Activated CD4-positive, alpha-beta memory T cell treated with anti-CD3 and anti-CD28 coated beads, Interleukin-2, amount 10 ng/mL, durations not matched to agents 7 days and 5 days (primary cell): ENCODE measurements around the gene FGFRL1. TPM values are rescaled to one million over a fixed set of nuclear protein-coding genes. Genes with fewer than 3 reads are reported as not detected.

Source experiments
- CTCF ChIA-PET: fragments of 350-600 bp; sonication (Branson Sonifier 250); formaldehyde crosslinking; loops from one replicate; lab custom pipeline; 2021; ENCODE audit warnings: antibody characterized with exemption, inconsistent platforms; lab: Charles Lee
- POLR2A ChIA-PET: fragments of 350-600 bp; sonication (Branson Sonifier 250); formaldehyde crosslinking; loops from one replicate; lab custom pipeline; 2021; ENCODE audit warnings: antibody characterized with exemption; lab: Charles Lee
- DNase-seq: peaks from one replicate; pipeline ENCODE4 v3.0.0-alpha.2; 2020
- H3K27ac Mint-ChIP-seq: one replicate; pipeline ENCODE4 v1.8.0; 2021; ENCODE audit warnings: mild to moderate bottlenecking, mixed read lengths
- H3K27me3 Mint-ChIP-seq: one replicate; pipeline ENCODE4 v1.8.0; 2021; ENCODE audit warnings: mixed read lengths
- H3K36me3 Mint-ChIP-seq: one replicate; pipeline ENCODE4 v1.8.0; 2021; ENCODE audit warnings: low read depth, mixed read lengths
- H3K4me1 Mint-ChIP-seq: one replicate; pipeline ENCODE4 v1.8.0; 2021; ENCODE audit warnings: mixed read lengths
- H3K4me3 Mint-ChIP-seq: one replicate; pipeline ENCODE4 v1.8.0; 2021; ENCODE audit warnings: mild to moderate bottlenecking, mixed read lengths
- H3K9me3 Mint-ChIP-seq: one replicate; pipeline ENCODE4 v1.8.0; 2021; ENCODE audit warnings: mixed read lengths
- total RNA-seq, 2 experiments: library from RNA; stranded (reverse); gene quantifications; one replicate each; pipeline ENCODE4 v1.2.3, GENCODE V29; 2021

Gene FGFRL1
- total RNA-seq, 2 experiments from 2014 or later, result 7.1 to 8.9 TPM

DNA sequence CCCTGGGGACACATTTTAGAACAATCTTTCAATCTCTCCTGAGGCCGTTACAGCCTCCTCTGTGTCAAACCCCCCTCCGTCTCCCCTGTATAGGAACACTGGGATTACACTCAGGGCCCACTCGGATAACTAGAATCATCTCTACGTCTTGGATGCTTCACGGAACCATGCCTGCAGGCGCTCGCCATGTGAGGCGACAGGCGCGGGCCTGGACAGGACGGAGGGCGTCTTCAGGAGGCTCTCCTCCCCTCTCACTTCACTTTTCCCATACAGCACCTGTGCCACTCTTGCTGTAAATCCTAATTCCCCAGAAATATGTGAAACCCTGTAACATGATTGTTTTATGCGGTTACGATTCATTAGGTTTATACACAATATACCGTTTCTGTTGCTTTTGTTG, 28.6 kb upstream of the FGFRL1 start:
- H3K9me3 Mint-ChIP-seq, result no peaks in the 10 kb centered on the region
- CTCF ChIA-PET, result no interaction called here
- no peaks in the 10 kb centered on the region for H3K27me3 Mint-ChIP-seq
- DNase-seq, result no peak
- no peak overlapping the region for H3K27ac Mint-ChIP-seq
- H3K4me1 Mint-ChIP-seq, result peaks cover 24% of the 10 kb centered on the region
- H3K4me3 Mint-ChIP-seq, result no peak overlapping the region
- H3K36me3 Mint-ChIP-seq, result no peaks in the 10 kb centered on the region
- POLR2A ChIA-PET, result interaction anchor here (1.3 kb wide), 1 partner anchor 20 kb away, joined by 3 read pairs; no protein-coding TSS in a partner anchor

DNA sequence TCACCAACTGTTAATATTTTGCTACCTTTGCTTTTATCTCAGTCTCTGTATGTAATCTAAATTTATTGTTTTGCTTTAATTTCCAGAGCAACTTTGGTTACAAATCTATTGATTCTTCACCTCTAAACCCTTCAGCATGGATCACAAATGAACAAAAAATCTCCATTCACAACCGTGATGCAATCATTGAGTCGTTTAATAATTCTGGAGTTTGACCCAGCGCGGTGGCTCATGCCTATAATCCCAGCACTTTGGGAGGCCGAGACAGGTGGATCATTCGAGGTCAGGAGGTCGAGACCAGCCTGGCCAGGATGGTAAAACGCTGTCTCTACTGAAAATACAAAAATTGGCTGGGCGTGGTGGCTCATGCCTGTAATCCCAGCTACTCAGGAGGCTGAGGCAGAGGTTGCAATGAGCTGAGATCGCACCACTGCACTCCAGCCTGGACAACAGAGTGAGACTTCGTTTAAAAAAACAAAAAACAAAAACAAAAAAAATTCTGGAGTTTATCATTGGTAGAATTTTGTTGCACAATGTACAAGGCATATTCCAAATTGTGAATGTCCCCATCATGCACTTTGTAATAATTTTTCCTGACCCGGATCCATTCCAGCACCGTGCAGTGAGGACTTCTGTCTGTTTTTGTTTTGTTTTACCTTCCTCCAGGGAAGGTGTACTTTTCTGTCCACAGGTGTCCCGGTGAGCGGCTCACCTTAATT, 26.9 kb upstream of the FGFRL1 start:
- no peaks in the 10 kb centered on the region for H3K27me3 Mint-ChIP-seq
- no peaks in the 10 kb centered on the region for H3K9me3 Mint-ChIP-seq
- peaks cover 28% of the 10 kb centered on the region for H3K4me1 Mint-ChIP-seq
- no peaks in the 10 kb centered on the region for H3K36me3 Mint-ChIP-seq
- CTCF ChIA-PET, result no interaction called here
- no peak for DNase-seq
- H3K4me3 Mint-ChIP-seq, result no peak overlapping the region
- H3K27ac Mint-ChIP-seq, result no peak overlapping the region
- POLR2A ChIA-PET, result interaction anchor here (1.4 kb wide), 1 partner anchor 26 kb away, joined by 3 read pairs; no protein-coding TSS in a partner anchor

DNA sequence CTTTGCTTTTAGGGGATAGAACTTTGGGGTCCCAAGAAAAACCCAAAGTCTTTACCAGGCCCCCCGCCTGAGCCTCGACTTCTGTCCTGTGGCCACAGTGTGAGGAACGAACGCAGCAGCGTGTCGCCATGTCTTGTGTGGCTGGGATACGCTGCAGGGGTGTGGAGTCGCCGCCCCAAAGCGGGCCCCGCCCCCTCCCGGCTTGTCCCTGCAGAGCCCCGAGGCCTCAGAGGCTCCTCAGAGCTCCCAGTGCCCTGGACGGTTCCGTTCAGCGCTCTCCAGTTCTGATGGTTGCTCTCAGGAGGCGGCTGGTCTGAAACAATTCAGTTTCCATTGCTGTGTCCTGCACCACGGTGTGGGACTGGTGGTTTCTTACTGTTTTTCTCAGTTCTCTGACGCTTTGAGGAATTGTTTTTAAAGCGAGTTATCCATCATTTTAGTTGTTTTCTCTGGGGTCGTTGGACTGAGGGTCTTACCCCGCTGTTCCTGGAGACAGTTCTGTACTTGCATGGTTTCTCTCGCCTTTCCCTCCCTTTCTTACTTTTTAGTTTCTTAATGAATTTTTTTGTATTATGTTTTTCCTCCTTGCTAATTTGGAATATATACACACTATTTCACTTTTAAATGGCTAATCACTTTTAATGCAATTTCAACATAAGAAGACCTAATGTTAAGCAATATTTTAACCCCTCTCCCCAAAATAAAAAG, 26.1 kb upstream of the FGFRL1 start:
- Mint-ChIP-seq H3K9me3 (no peaks in the 10 kb centered on the region), H3K27me3 (no peaks in the 10 kb centered on the region), H3K36me3 (no peaks in the 10 kb centered on the region), H3K4me3 (no peak overlapping the region), H3K27ac (no peak overlapping the region), H3K4me1 (peaks cover 28% of the 10 kb centered on the region)
- ChIA-PET CTCF (no interaction called here), POLR2A (no interaction called here)
- DNase-seq, result peak; percentile 67

DNA sequence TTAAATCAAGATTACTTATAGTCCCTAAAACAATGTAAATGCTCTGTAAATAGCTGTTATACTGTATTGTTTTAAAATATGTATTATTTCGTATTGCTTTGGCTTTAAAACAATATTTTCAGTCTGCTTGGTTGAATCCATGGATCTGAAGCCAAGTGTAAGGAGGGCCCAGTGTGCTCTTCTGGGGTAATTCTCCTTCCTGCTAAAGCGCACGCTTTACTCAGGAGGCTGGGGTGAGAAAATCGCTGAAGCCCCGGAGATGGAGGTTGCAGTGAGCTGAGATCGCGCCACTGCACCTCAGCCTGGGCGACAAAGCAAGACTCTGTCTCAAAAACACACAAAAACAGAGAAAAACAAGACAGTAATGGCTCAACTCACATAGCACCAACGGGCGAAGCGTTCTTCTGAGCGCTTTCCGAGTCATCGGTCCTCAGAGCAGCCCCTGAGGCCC, 25.0 kb upstream of the FGFRL1 start:
- no peaks in the 10 kb centered on the region for H3K27me3 Mint-ChIP-seq
- ChIA-PET POLR2A (interaction anchor here (1.2 to 1.9 kb wide), 3 partner anchors 24 to 205 kb away, joined by 4 to 14 read pairs (median 10); partner anchors contain the start of genes FGFRL1, GAK and TMEM175), CTCF (interaction anchor here (0.9 to 1.8 kb wide), 7 partner anchors 19 to 245 kb away, joined by 3 to 18 read pairs (median 4); partner anchors contain the start of genes GAK and TMEM175)

DNA sequence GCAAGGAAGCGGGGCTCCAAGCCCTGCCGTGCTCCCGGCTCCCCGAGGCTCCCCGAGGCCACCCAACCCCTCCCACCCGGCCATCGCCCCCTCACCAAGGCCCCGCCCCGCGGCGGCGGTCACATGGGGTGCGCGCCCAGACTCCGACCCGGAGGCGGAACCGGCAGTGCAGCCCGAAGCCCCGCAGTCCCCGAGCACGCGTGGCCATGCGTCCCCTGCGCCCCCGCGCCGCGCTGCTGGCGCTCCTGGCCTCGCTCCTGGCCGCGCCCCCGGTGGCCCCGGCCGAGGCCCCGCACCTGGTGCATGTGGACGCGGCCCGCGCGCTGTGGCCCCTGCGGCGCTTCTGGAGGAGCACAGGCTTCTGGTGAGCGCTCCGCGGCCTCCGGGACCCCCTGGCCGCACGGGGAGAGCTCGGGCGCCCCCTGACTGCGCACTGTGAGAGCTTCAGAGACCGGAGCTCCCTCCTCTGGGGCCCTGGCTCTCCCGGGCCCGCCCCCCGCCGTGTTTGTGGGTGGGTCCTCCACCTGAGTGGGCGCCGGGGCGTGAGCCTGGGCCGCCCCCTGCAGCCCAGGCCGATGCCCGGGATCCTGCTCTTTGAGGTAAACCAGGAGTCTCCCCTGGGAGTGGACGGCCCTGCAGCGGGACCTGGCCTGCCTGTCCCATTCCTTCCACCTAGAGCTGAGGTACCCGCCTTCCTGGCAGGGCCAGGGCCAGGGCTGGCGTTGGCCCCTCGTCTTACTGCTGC, 24.4 kb upstream of the FGFRL1 start, which contains the start of gene IDUA:
TSS of gene IDUA (plus strand) at position 166 of the 745 bp plus-strand sequence. CDS start at position 207, 41 bp downstream.
- Mint-ChIP-seq H3K36me3 (no peaks in the 10 kb centered on the region), H3K9me3 (no peaks in the 10 kb centered on the region), H3K4me1 (peaks cover 28% of the 10 kb centered on the region), H3K27ac (peak within 1 kb of the TSS; percentile 62), H3K27me3 (no peaks in the 10 kb centered on the region), H3K4me3 (peak within 1 kb of the TSS; percentile 83)
- ChIA-PET POLR2A (interaction anchor here (0.7 to 1.9 kb wide), 4 partner anchors 23 to 205 kb away, joined by 3 to 14 read pairs (median 7); partner anchors contain the start of genes FGFRL1, GAK and TMEM175), CTCF (interaction anchor here (0.5 to 1.8 kb wide), 10 partner anchors 19 to 742 kb away, joined by 3 to 18 read pairs (median 4); partner anchors contain the start of genes GAK and TMEM175)
- DNase-seq, result peak; percentile 87

More for the DNA sequence above, 25.0 kb upstream of the FGFRL1 start:
- no peak for DNase-seq
- Mint-ChIP-seq H3K36me3 (no peaks in the 10 kb centered on the region), H3K4me3 (peak overlapping the region; percentile 83), H3K9me3 (no peaks in the 10 kb centered on the region), H3K27ac (peak overlapping the region; percentile 62), H3K4me1 (peaks cover 28% of the 10 kb centered on the region)

DNA sequence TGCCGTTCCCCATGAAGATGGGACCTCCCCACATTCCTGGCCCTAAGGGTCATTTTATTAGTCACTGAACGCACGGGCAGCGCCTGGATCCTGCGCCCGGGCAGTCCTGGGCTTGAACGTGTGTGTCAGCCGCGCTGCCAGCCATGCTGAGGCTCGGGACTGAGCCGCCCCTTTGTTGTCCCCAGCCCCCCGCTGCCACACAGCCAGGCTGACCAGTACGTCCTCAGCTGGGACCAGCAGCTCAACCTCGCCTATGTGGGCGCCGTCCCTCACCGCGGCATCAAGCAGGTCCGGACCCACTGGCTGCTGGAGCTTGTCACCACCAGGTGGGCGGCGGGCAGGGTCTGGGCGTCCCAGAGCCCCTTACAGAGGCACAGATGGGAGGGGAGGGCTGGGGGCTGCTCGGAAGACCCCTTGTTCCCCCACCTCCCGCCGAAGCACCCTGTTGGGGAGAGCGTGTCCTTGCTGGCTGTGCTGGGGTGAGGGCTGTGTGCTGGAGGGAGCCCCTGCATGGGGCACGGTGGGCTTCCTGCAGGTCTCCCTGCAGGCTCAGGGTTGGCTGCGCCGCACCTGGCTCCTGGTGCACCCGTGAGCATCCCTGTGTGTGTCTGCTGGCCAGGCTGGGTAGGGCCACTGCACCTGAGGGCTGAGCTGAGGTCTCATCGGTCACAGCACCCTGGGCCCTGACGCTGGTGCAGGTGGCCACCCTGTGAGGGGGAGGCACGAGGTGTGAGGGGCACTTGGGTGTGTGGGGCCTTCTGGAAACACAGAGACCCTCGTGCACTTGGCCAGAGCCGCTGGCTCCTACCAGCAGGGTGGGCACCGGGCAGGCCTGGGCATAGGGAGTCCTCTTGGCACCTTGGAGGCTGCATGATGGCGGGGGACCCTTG, 23.6 kb upstream of the FGFRL1 start:
- ChIA-PET CTCF (interaction anchor here (0.5 to 1.8 kb wide), 10 partner anchors 18 to 743 kb away, joined by 3 to 18 read pairs (median 4); partner anchors contain the start of genes GAK and TMEM175), POLR2A (interaction anchor here (0.7 to 1.9 kb wide), 3 partner anchors 23 to 205 kb away, joined by 3 to 14 read pairs (median 10); partner anchors contain the start of genes FGFRL1, GAK and TMEM175)
- Mint-ChIP-seq H3K4me3 (peak overlapping the region; percentile 73), H3K27me3 (no peaks in the 10 kb centered on the region), H3K4me1 (peaks cover 28% of the 10 kb centered on the region), H3K36me3 (no peaks in the 10 kb centered on the region), H3K9me3 (no peaks in the 10 kb centered on the region), H3K27ac (no peak overlapping the region)
- DNase-seq, result no peak

DNA sequence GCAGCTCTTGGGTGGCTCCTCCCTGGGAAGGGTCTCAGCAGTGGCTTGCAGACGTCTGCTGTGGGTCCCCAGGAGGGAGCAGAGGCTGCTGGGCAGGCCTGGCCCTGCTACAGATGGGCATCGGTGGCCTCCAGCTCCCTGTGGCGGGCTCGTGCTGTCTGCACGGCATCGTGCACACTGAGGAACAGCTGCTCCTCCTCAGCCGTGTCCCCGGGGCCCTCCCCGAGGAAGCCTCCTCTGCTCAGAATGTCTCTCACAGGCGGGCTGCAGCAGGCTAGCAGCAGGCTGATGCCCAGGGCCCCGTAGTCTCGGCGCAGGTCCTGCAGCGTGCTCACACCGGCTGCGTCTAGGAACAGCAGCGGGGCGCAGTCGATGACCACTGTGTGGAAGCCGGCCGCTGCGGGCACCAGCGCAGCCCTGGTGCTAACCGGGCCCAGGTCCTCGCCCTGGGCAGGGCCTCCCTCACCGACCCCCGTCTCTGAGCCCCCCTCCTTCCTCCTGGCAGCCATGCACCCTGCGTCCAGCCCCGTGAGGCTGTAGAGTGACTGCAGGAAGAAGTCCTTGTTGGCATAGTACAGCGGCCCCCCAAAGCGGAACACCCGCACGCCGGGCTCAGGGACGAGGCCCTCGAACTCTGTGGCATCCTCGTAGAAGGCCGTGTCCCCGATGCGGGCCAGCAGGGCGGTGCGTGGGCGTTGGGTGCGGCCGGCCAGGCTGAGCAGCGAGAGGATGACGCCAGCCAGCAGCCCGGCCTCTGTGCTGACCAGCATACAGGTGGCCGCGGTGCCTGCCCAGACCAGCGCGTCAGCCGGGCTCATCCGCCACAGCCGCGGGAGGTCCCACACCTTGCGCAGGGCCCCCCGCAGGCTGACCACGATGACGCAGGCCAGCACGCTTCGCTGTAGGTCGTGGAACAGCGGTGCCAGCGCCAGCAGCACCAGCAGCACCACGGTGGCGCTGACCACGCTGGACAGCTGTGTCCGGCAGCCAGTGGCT, 22.4 kb upstream of the FGFRL1 start:
- ChIA-PET POLR2A (no interaction called here), CTCF (interaction anchor here (1.5 kb wide), 1 partner anchor 744 kb away, joined by 3 read pairs; no protein-coding TSS in a partner anchor)
- DNase-seq, result no peak
- no peak overlapping the region for H3K27ac Mint-ChIP-seq
- no peaks in the 10 kb centered on the region for H3K9me3 Mint-ChIP-seq
- no peaks in the 10 kb centered on the region for H3K36me3 Mint-ChIP-seq
- peaks cover 28% of the 10 kb centered on the region for H3K4me1 Mint-ChIP-seq
- H3K4me3 Mint-ChIP-seq, result no peak overlapping the region
- no peaks in the 10 kb centered on the region for H3K27me3 Mint-ChIP-seq

DNA sequence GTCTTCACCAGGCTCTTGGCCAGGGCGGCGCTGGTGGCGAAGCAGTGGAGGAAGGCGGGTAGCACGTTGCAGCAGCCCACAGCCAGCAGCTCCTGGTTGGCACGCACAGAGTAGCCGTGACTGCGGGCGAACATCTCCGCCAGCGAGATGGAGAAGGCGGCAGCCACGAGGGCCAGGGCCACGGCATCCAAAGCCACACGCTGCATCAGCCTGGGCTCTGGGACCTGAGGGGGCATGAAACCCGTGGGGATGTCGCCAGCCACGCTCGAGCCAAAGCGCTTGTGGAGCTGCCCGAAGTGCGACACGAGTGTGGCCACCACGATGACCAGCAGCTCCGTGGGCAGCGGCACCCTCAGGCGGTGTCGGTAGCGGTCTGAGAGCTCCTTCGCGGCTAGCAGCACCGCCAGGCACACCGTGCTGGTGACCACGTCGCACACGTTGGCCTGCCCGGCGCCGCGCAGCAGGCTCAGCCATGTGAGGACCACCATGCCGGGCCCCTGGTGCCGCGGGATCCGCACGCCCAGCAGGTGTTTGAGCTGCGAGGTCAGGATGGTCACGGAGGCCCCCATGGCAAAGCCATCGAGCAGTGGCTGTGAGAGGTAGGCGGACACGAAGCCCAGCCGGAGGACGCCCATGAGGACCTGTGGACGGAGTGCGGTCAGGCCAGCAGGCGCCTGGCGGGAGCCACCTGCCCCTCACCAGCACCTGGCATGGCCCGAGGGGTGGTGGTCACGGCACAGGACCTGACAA, 21.5 kb upstream of the FGFRL1 start:
- Mint-ChIP-seq H3K27ac (no peak overlapping the region), H3K36me3 (no peaks in the 10 kb centered on the region), H3K4me3 (no peak overlapping the region), H3K27me3 (no peaks in the 10 kb centered on the region), H3K9me3 (no peaks in the 10 kb centered on the region), H3K4me1 (peaks cover 22% of the 10 kb centered on the region)
- CTCF ChIA-PET, result no interaction called here
- DNase-seq, result no peak
- POLR2A ChIA-PET, result no interaction called here

DNA sequence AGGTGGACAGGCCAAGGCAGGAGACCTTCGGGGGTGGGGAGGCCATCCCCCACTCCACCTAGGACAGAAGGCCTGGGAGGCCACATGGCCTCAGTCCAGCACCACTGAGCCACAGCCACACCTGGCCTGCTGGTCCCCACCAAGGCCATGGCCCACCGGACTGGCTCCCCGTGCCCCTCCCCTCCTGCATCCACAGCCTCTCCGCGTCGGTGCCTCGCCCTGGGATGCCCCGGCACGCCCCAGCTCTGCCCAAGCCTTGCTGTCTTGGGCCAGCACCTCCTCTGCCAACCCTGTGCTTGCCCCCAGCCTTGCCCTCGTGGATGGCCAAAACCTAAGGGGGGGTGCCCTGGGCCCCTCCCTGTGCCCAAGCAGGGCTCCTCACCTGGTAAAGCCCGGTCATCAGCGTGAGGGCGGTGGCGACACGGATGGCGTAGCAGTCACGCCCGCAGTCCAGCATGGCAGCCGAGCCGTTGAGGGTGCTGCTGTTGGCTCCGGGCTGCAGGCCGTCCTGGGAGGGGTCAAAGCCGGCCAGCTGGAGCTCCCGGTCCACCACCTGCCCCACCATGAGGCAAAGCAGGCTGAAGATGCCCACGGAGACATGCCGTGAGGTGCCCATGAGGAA, 20.6 kb upstream of the FGFRL1 start:
- H3K36me3 Mint-ChIP-seq, result no peaks in the 10 kb centered on the region
- DNase-seq, result no peak
- H3K4me1 Mint-ChIP-seq, result peaks cover 14% of the 10 kb centered on the region
- ChIA-PET CTCF (no interaction called here), POLR2A (no interaction called here)
- H3K9me3 Mint-ChIP-seq, result no peaks in the 10 kb centered on the region
- H3K27ac Mint-ChIP-seq, result no peak overlapping the region
- H3K4me3 Mint-ChIP-seq, result no peak overlapping the region
- peaks cover 2% of the 10 kb centered on the region for H3K27me3 Mint-ChIP-seq
